Mesendoderm (in vitro differentiated cells): ENCODE results near the gene ATF7.

Experiments used
- DNase-seq: peaks from one replicate; pipeline ENCODE4 v3.0.0; 2013
- H2AK5ac ChIP-seq: 2 replicates; pipeline ENCODE4 v1.6.1; 2013; ENCODE audit warnings: low read length, inconsistent platforms
- H2BK120ac ChIP-seq: 2 replicates; pipeline ENCODE4 v1.6.1; 2013; ENCODE audit warnings: low read depth, mild to moderate bottlenecking, low read length, moderate library complexity, mixed read lengths
- H2BK15ac ChIP-seq: replicated peaks from 2 replicates; pipeline ENCODE4 v1.6.1; 2013; ENCODE audit warnings: low read depth, mild to moderate bottlenecking, moderate library complexity
- H2BK5ac ChIP-seq: 2 replicates; pipeline ENCODE4 v1.6.1; 2013; ENCODE audit warnings: low read length, inconsistent platforms
- H3K18ac ChIP-seq: 2 replicates; pipeline ENCODE4 v1.6.1; 2013; ENCODE audit warnings: mild to moderate bottlenecking, low read length, mixed read lengths
- H3K23ac ChIP-seq: one replicate; pipeline ENCODE4 v1.6.1; 2013; ENCODE audit warnings: low read length
- H3K27ac ChIP-seq: 2 replicates; pipeline ENCODE4 v1.5.1; 2013; ENCODE audit warnings: low read depth, mild to moderate bottlenecking, inconsistent platforms, low read length, moderate library complexity
- H3K27me3 ChIP-seq: 2 replicates; pipeline ENCODE4 v1.6.1; 2013; ENCODE audit warnings: low read length, control low read depth, mild to moderate bottlenecking, inconsistent platforms; ENCODE audit not compliant: insufficient read depth, poor library complexity
- H3K36me3 ChIP-seq: 2 replicates; pipeline ENCODE4 v1.6.1; 2013; ENCODE audit warnings: low read length, inconsistent platforms; ENCODE audit not compliant: control insufficient read depth, insufficient read depth
- H3K4ac ChIP-seq: one replicate; pipeline ENCODE4 v1.6.1; 2013; ENCODE audit warnings: low read depth, mild to moderate bottlenecking, low read length, moderate library complexity
- H3K4me1 ChIP-seq: 2 replicates; pipeline ENCODE4 v1.6.1; 2013; ENCODE audit warnings: low read depth, low read length, inconsistent platforms; ENCODE audit not compliant: control insufficient read depth
- H3K4me2 ChIP-seq: 2 replicates; pipeline ENCODE4 v1.6.1; 2013; ENCODE audit warnings: low read length
- H3K4me3 ChIP-seq: 2 replicates; pipeline ENCODE4 v1.5.1; 2013; ENCODE audit warnings: mild to moderate bottlenecking, low read length
- H3K56ac ChIP-seq: one replicate; pipeline ENCODE4 v1.6.1; 2013; ENCODE audit warnings: low read length
- H3K79me1 ChIP-seq: 2 replicates; pipeline ENCODE4 v1.6.1; 2013; ENCODE audit warnings: low read length, inconsistent platforms
- H3K79me2 ChIP-seq: 2 replicates; pipeline ENCODE4 v1.6.1; 2013; ENCODE audit warnings: mild to moderate bottlenecking, low read length; ENCODE audit not compliant: control insufficient read depth, insufficient read depth
- H3K9ac ChIP-seq: 2 replicates; pipeline ENCODE4 v1.6.1; 2013; ENCODE audit warnings: low read length, inconsistent platforms
- H4K5ac ChIP-seq: one replicate; pipeline ENCODE4 v1.6.1; 2013; ENCODE audit warnings: low read length
- H4K8ac ChIP-seq: one replicate; pipeline ENCODE4 v1.6.1; 2013; ENCODE audit warnings: low read depth, mild to moderate bottlenecking, control low read depth, low read length, moderate library complexity
- WGBS: extraction: QIAGEN DNeasy Blood & Tissue Kit; methylation state at CpG from one replicate; pipeline ENCODE4 v1.1.7; 2013; ENCODE audit warnings: low lambda C conversion rate, missing lambda C conversion rate; ENCODE audit not compliant: insufficient coverage; ENCODE audit errors: extremely low coverage; 5-methylcytosine and 5-hydroxymethylcytosine counted together

The ATF7 gene

GRCh38 chr12:53664936-53665335 is 38.8 kb upstream of the ATF7 start:
- H3K4me2 ChIP-seq = no peak overlapping the region
- no peak overlapping the region for H3K4ac ChIP-seq
- H3K79me2 ChIP-seq = no peaks in the 10 kb centered on the region
- H2BK120ac ChIP-seq = no peak overlapping the region
- H3K27ac ChIP-seq = no peak overlapping the region
- H3K4me1 ChIP-seq = no peaks in the 10 kb centered on the region
- no peak overlapping the region for H2BK15ac ChIP-seq
- H3K18ac ChIP-seq = no peak overlapping the region
- H3K79me1 ChIP-seq = no peaks in the 10 kb centered on the region
- no peak overlapping the region for H2AK5ac ChIP-seq
- H3K23ac ChIP-seq = no peak overlapping the region
- no peak overlapping the region for H3K56ac ChIP-seq
- no peak overlapping the region for H3K9ac ChIP-seq
- H3K36me3 ChIP-seq = peaks cover 11% of the 10 kb centered on the region
- H4K8ac ChIP-seq = no peak overlapping the region
- H2BK5ac ChIP-seq = no peak overlapping the region
- no peak overlapping the region for H4K5ac ChIP-seq
- H3K27me3 ChIP-seq = no peaks in the 10 kb centered on the region
- H3K4me3 ChIP-seq = no peak overlapping the region
- no CpG with 5 or more reads among the region's 7 CpGs for WGBS
- no peak for DNase-seq

GRCh38 chr12:53664191-53664590 is 38.0 kb upstream of the ATF7 start:
- H3K79me2 ChIP-seq = no peaks in the 10 kb centered on the region
- H2AK5ac ChIP-seq = no peak overlapping the region
- H3K4me3 ChIP-seq = no peak overlapping the region
- no peaks in the 10 kb centered on the region for H3K27me3 ChIP-seq
- no peak for DNase-seq
- no peak overlapping the region for H4K5ac ChIP-seq
- no peak overlapping the region for H3K18ac ChIP-seq
- H3K4me1 ChIP-seq = no peaks in the 10 kb centered on the region
- peaks cover 5% of the 10 kb centered on the region for H3K36me3 ChIP-seq
- no peak overlapping the region for H2BK120ac ChIP-seq
- H3K4me2 ChIP-seq = no peak overlapping the region
- H3K9ac ChIP-seq = no peak overlapping the region
- no peaks in the 10 kb centered on the region for H3K79me1 ChIP-seq
- H3K27ac ChIP-seq = no peak overlapping the region
- H4K8ac ChIP-seq = no peak overlapping the region
- no peak overlapping the region for H3K23ac ChIP-seq
- H2BK5ac ChIP-seq = no peak overlapping the region
- H3K4ac ChIP-seq = no peak overlapping the region
- WGBS = no CpG with 5 or more reads among the region's 5 CpGs
- H2BK15ac ChIP-seq = no peak overlapping the region
- no peak overlapping the region for H3K56ac ChIP-seq

GRCh38 chr12:53660041-53660440 is 33.9 kb upstream of the ATF7 start:
- Histone ChIP-seq H3K27me3 (no peaks in the 10 kb centered on the region), H3K79me2 (no peaks in the 10 kb centered on the region), H3K18ac (no peak overlapping the region), H3K4me2 (no peak overlapping the region), H3K23ac (no peak overlapping the region), H3K4me1 (no peaks in the 10 kb centered on the region), H3K4ac (no peak overlapping the region), H3K56ac (no peak overlapping the region), H4K5ac (no peak overlapping the region), H3K79me1 (no peaks in the 10 kb centered on the region), H4K8ac (no peak overlapping the region), H2BK5ac (no peak overlapping the region), H2BK15ac (no peak overlapping the region), H3K36me3 (peaks cover 5% of the 10 kb centered on the region), H3K27ac (no peak overlapping the region), H2AK5ac (no peak overlapping the region), H3K9ac (no peak overlapping the region), H3K4me3 (no peak overlapping the region), H2BK120ac (no peak overlapping the region)
- no CpG with 5 or more reads among the region's 5 CpGs for WGBS
- DNase-seq = no peak

- WGBS = no CpG with 5 or more reads among the region's 2 CpGs
- H3K36me3 ChIP-seq = peaks cover 5% of the 10 kb centered on the region
Observed at GRCh38 chr12:53659571-53659981, 33.4 kb upstream of the ATF7 start.

GRCh38 chr12:53659011-53659551 is 32.9 kb upstream of the ATF7 start:
- H4K8ac ChIP-seq = no peak overlapping the region
- no CpG with 5 or more reads among the region's 3 CpGs for WGBS

More at GRCh38 chr12:53659571-53659981, 33.4 kb upstream of the ATF7 start:
- H3K27ac ChIP-seq = no peak overlapping the region
- no peak overlapping the region for H2BK5ac ChIP-seq
- no peak overlapping the region for H3K23ac ChIP-seq
- no peak overlapping the region for H2BK15ac ChIP-seq
- H2BK120ac ChIP-seq = no peak overlapping the region
- H3K9ac ChIP-seq = no peak overlapping the region
- DNase-seq = no peak
- H3K4me2 ChIP-seq = no peak overlapping the region
- no peak overlapping the region for H2AK5ac ChIP-seq
- no peaks in the 10 kb centered on the region for H3K27me3 ChIP-seq
- no peak overlapping the region for H4K5ac ChIP-seq
- H3K4me1 ChIP-seq = no peaks in the 10 kb centered on the region
- H3K79me2 ChIP-seq = no peaks in the 10 kb centered on the region
- no peaks in the 10 kb centered on the region for H3K79me1 ChIP-seq
- H3K18ac ChIP-seq = no peak overlapping the region
- no peak overlapping the region for H3K4ac ChIP-seq
- no peak overlapping the region for H4K8ac ChIP-seq
- H3K4me3 ChIP-seq = no peak overlapping the region
- H3K56ac ChIP-seq = no peak overlapping the region

GRCh38 chr12:53657041-53657440 is 30.9 kb upstream of the ATF7 start:
- Histone ChIP-seq H3K18ac (no peak overlapping the region), H3K9ac (no peak overlapping the region), H3K56ac (no peak overlapping the region), H3K27me3 (no peaks in the 10 kb centered on the region), H3K27ac (no peak overlapping the region), H3K36me3 (no peaks in the 10 kb centered on the region), H2BK15ac (no peak overlapping the region), H3K4me1 (no peaks in the 10 kb centered on the region), H3K79me1 (no peaks in the 10 kb centered on the region), H2BK5ac (no peak overlapping the region), H2BK120ac (no peak overlapping the region), H3K79me2 (no peaks in the 10 kb centered on the region), H3K4ac (no peak overlapping the region), H4K8ac (no peak overlapping the region), H4K5ac (no peak overlapping the region), H3K4me2 (no peak overlapping the region), H3K23ac (no peak overlapping the region), H3K4me3 (no peak overlapping the region), H2AK5ac (no peak overlapping the region)
- WGBS = no CpG with 5 or more reads among the region's 4 CpGs
- DNase-seq = no peak

More at GRCh38 chr12:53659011-53659551, 32.9 kb upstream of the ATF7 start:
- Histone ChIP-seq H2AK5ac (no peak overlapping the region), H3K23ac (no peak overlapping the region), H3K27me3 (no peaks in the 10 kb centered on the region), H3K4ac (no peak overlapping the region), H3K36me3 (peaks cover 5% of the 10 kb centered on the region), H2BK15ac (no peak overlapping the region), H3K56ac (no peak overlapping the region), H4K5ac (no peak overlapping the region), H3K4me2 (no peak overlapping the region), H3K4me3 (no peak overlapping the region), H2BK120ac (no peak overlapping the region), H3K79me1 (no peaks in the 10 kb centered on the region), H2BK5ac (no peak overlapping the region), H3K9ac (no peak overlapping the region), H3K79me2 (no peaks in the 10 kb centered on the region), H3K18ac (no peak overlapping the region), H3K4me1 (no peaks in the 10 kb centered on the region), H3K27ac (peak overlapping the region; percentile 77)
- DNase-seq = peak; percentile 22
